Body of pancreas (tissue), 4 donors: ENCODE measurements around the gene ANKRD13D. TPM values are rescaled to one million over a fixed set of nuclear protein-coding genes. Genes with fewer than 3 reads are reported as not detected.

Experiments
- ATAC-seq: fragments of 150-250 bp; one replicate; pipeline ENCODE4 v1.9.1; 2016
- DNase-seq, 4 donors: peaks; one replicate each; pipeline ENCODE4 v3.0.0-alpha.2; 2019
- H3K27ac ChIP-seq, 4 donors: fragments of 200-600 bp; sonication (generic); 1 replicate in 3 of 4; 2 replicates in 1 of 4; pipeline versions ENCODE4 v1.5.1 to v1.6.1; 2016 to 2019; ENCODE audit warnings: mild to moderate bottlenecking in 1 of 4, mixed read lengths in 1 of 4, moderate library complexity in 1 of 4
- H3K27me3 ChIP-seq, 2 donors: fragments of 200-600 bp; sonication (generic); one replicate each; pipeline ENCODE4 v1.6.0; 2016; ENCODE audit warnings: mild to moderate bottlenecking in 1 of 2
- H3K36me3 ChIP-seq, 2 donors: fragments of 200-600 bp; sonication (generic); replicated peaks in 1 of 2; 2 replicates each; pipeline ENCODE4 v1.5.1; 2016; ENCODE audit warnings: low read depth in 2 of 2; ENCODE audit not compliant: insufficient read depth in 1 of 2
- H3K4me1 ChIP-seq: fragments of 200-600 bp; sonication (generic); one replicate; pipeline ENCODE4 v1.6.0; 2016
- H3K4me3 ChIP-seq, 2 donors: fragments of 200-600 bp; sonication (generic); 1 replicate in 1 of 2; 2 replicates in 1 of 2; pipeline ENCODE4 v1.5.1; 2016 to 2019
- H3K9me3 ChIP-seq, 3 donors: fragments of 200-600 bp; sonication (generic); 1 replicate in 2 of 3; 2 replicates in 1 of 3; pipeline ENCODE4 v1.5.1; 2016
- CTCF ChIP-seq, 7 experiments: fragments of 450-650 bp in 4 of 7; fragments of 200-600 bp in 3 of 7; sonication (generic) in 3 of 7; IDR thresholded peaks; one replicate each; pipeline ENCODE4 v1.5.1; 2016 to 2019; ENCODE audit warnings: antibody characterized with exemption in 7 of 7
- POLR2A ChIP-seq, 3 donors: fragments of 450-650 bp; IDR thresholded peaks; one replicate each; pipeline ENCODE4 v1.6.1; 2016; ENCODE audit warnings: antibody characterized with exemption in 3 of 3, mild to moderate bottlenecking in 2 of 3
- WGBS, 2 donors: methylation state at CpG; one replicate each; pipeline ENCODE4 v1.1.5; 2017; 5-methylcytosine and 5-hydroxymethylcytosine counted together
- intact Hi-C: fragments of 100-400 bp; cut with DNase I; formaldehyde crosslinking; loops from one replicate; pipeline ENCODE4 v1.15.1; 2023
- total RNA-seq, 2 donors: library from RNA; depleted of rRNA; stranded (reverse); fragments of >200 nt; gene quantifications; one replicate each; pipeline ENCODE4 v1.1.0, GENCODE V29; 2016

ANKRD13D gene
- total RNA-seq, 2 donors from 2014 or later, result 18.2 to 39.6 TPM

DNA sequence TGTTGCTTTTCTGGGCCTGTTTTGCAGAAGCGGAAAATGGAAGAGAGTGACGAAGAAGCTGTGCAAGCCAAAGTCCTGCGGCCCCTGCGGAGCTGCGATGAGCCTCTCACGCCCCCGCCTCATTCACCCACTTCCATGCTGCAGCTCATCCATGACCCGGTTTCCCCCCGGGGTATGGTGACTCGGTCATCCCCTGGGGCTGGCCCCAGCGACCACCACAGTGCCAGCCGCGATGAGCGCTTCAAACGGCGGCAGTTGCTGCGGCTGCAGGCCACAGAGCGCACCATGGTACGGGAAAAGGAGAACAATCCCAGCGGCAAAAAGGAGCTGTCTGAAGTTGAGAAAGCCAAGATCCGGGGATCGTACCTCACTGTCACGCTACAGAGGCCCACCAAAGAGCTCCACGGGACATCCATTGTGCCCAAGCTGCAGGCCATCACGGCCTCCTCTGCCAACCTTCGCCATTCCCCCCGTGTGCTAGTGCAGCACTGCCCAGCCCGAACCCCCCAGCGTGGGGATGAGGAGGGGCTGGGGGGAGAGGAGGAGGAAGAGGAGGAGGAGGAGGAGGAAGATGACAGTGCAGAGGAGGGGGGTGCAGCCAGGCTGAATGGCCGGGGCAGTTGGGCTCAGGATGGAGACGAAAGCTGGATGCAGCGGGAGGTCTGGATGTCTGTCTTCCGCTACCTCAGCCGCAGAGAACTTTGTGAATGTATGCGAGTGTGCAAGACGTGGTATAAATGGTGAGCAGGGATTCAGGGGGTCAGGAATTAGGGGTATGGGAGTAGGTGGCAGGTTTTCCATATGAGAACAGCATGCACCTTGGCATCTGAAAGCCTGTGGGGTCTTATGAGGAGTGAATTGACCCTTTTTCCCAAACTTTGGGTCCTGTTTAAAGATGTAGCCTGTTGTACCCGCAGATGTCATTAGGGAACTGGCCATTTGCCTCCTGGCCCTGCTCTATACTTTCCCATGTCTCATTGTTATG, 38.8 kb upstream of the ANKRD13D start:
- intact Hi-C loops, result no loop called here
- Histone ChIP-seq H3K4me1 (no peaks in the 10 kb centered on the region), H3K9me3 (no peaks in the 10 kb centered on the region), H3K36me3 (peaks cover 25 to 71% of the 10 kb centered on the region in 2 donors), H3K4me3 (no peak overlapping the region), H3K27me3 (no peaks in the 10 kb centered on the region), H3K27ac (no peak overlapping the region)
- no peak for ATAC-seq
- no peak for TF ChIP-seq CTCF (IDR thresholded peaks at IDR 0.05)
- TF ChIP-seq POLR2A (IDR thresholded peaks at IDR 0.05), result no peak
- no peak for DNase-seq
- WGBS, 2 donors, result 89 to 92% methylated on average over 20 to 36 of the region's 37 CpGs

DNA sequence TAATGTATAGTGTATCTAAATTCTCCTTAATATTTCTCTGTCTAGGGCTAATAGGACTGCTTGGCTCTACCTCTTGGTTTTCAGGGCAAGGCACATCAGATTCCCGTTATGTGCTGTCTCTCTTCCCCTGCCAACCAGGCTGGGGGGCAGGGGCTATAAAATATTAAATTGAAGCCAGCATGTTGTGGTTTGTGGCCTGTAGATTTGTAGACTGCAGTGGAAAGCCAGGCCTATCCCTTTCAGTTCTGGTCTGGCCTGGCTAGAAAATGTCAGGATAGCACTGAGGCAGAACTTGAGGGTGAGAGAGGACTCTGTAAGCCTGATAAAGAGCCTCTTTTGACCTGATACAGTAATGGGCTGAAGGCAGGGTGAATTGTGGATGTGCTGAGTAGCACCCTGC, 37.3 kb upstream of the ANKRD13D start:
- no peak for ATAC-seq
- H3K4me1 ChIP-seq, result no peaks in the 10 kb centered on the region
- WGBS, 2 donors, result 86 to 100% methylated on average over 1 of the region's 1 CpG
- no peak overlapping the region for H3K4me3 ChIP-seq
- intact Hi-C loops, result no loop called here
- H3K9me3 ChIP-seq, result no peaks in the 10 kb centered on the region
- H3K27me3 ChIP-seq, result no peaks in the 10 kb centered on the region
- TF ChIP-seq CTCF (IDR thresholded peaks at IDR 0.05) (no peak), POLR2A (IDR thresholded peaks at IDR 0.05) (no peak)
- H3K36me3 ChIP-seq, result peaks cover 26 to 65% of the 10 kb centered on the region in 2 donors
- DNase-seq, result no peak
- no peak overlapping the region for H3K27ac ChIP-seq

- TF ChIP-seq POLR2A (IDR thresholded peaks at IDR 0.05), result no peak
- peak in 3 of 7 experiments; percentile 7 to 41 (median 27) for TF ChIP-seq CTCF (IDR thresholded peaks at IDR 0.05)
- peaks cover 26 to 61% of the 10 kb centered on the region in 2 donors for H3K36me3 ChIP-seq
- no peaks in the 10 kb centered on the region for H3K4me1 ChIP-seq
- H3K27me3 ChIP-seq, result no peaks in the 10 kb centered on the region
- H3K27ac ChIP-seq, result no peak overlapping the region
- DNase-seq (peak in 1 of 4 donors; percentile 68), ATAC-seq (no peak)
- H3K4me3 ChIP-seq, result no peak overlapping the region
- WGBS, 2 donors, result 87 to 88% methylated on average over 4 of the region's 4 CpGs
- no peaks in the 10 kb centered on the region for H3K9me3 ChIP-seq
- intact Hi-C loops, result no loop called here
These were observed 36.3 kb upstream of the ANKRD13D start for GRCh38 chr11:67252831-67253239.

DNA sequence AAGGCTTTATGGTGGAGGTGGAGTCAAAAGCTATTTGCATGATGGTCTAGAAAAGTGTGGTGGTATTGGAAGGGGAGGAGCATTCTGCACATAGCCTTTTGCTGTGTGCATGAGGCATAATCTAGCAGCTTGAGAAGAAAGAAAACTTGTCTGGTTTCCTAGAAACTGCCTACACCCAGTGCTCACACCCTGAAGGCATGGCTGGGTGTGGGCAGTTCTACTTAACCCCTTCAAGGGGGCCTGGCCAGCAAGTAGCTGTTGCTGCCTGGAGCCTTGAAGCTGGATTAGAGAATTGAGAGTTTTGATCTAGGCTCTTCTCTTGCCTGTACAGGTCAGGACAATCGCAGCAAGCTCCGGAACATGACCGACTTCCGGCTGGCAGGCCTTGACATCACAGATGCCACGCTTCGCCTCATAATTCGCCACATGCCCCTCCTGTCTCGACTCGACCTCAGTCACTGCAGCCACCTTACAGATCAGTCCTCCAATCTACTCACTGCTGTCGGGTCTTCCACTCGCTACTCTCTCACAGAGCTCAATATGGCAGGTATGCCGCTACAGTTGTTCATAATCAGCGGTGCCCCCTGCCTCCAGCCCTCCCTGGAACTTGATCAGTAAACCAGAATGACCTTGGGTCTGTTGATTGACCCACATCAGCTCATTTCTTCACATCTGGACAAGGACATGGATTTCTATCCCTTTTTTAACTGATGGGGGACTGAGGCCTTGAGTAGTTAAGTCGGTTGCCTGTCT, 35.1 kb upstream of the ANKRD13D start:
- no peak overlapping the region for H3K4me3 ChIP-seq
- no peaks in the 10 kb centered on the region for H3K9me3 ChIP-seq
- intact Hi-C loops, result no loop called here
- WGBS, 2 donors, result 88% methylated on average over 13 to 14 of the region's 14 CpGs
- peaks cover 26 to 52% of the 10 kb centered on the region in 2 donors for H3K36me3 ChIP-seq
- no peaks in the 10 kb centered on the region for H3K4me1 ChIP-seq
- no peaks in the 10 kb centered on the region for H3K27me3 ChIP-seq
- DNase-seq, result no peak
- peak; percentile 19 for ATAC-seq
- TF ChIP-seq CTCF (IDR thresholded peaks at IDR 0.05) (no peak), POLR2A (IDR thresholded peaks at IDR 0.05) (no peak)
- no peak overlapping the region for H3K27ac ChIP-seq
